Stimulated activated CD8-positive, alpha-beta memory T cell treated with anti-CD3 and anti-CD28 coated beads, Interleukin-7, amount 100 ng/mL, for 24 hours (primary cell): ENCODE data around the gene MAP3K12.
A peak's percentile ranks its signal among the peaks of the same experiment; 100 is the strongest.
"Not testable (repeated sequence)": the region's sequence is repeated elsewhere in the genome, so short reads cannot be mapped to it uniquely, and the experiment has no call there.

Experiments used
- DNase-seq: peaks from one replicate; pipeline ENCODE4 v3.0.0-alpha.2; 2020; ENCODE audit warnings: low read depth

MAP3K12 gene

GRCh38 chr12:53499266-53500141, at the start of gene MAP3K12:
Gene MAP3K12, minus strand, starts transcription at chr12:53499458. Its CDS starts 12,067 bp downstream, at chr12:53487391.
- peak; percentile 29 for DNase-seq

GRCh38 chr12:53548354-53548753, 49.1 kb upstream of the MAP3K12 start:
- DNase-seq, result not testable (repeated sequence)

- DNase-seq, result peak; percentile 4
Measured at GRCh38 chr12:53543539-53543938, 44.3 kb upstream of the MAP3K12 start.

GRCh38 chr12:53539526-53539925, 40.3 kb upstream of the MAP3K12 start:
- DNase-seq, result no peak

GRCh38 chr12:53538209-53538689, 39.0 kb upstream of the MAP3K12 start:
- no peak for DNase-seq

- no peak for DNase-seq
Measured at GRCh38 chr12:53536962-53537361, 37.7 kb upstream of the MAP3K12 start.

GRCh38 chr12:53533471-53533870, 34.2 kb upstream of the MAP3K12 start:
- DNase-seq, result no peak

- no peak for DNase-seq
Measured at GRCh38 chr12:53532524-53533445, 33.5 kb upstream of the MAP3K12 start.

GRCh38 chr12:53532021-53532420, 32.8 kb upstream of the MAP3K12 start:
- DNase-seq, result no peak

- no peak for DNase-seq
Measured at GRCh38 chr12:53530920-53531319, 31.7 kb upstream of the MAP3K12 start.

- DNase-seq, result no peak
Measured at GRCh38 chr12:53530061-53530460, 30.8 kb upstream of the MAP3K12 start.

- no peak for DNase-seq
Measured at GRCh38 chr12:53524476-53524875, 25.2 kb upstream of the MAP3K12 start.

- no peak for DNase-seq
Measured at GRCh38 chr12:53523131-53523530, 23.9 kb upstream of the MAP3K12 start.

GRCh38 chr12:53518381-53518780, 19.1 kb upstream of the MAP3K12 start:
- DNase-seq, result no peak

- no peak for DNase-seq
Measured at GRCh38 chr12:53516758-53517455, 17.6 kb upstream of the MAP3K12 start.

GRCh38 chr12:53515291-53515680, 16.0 kb upstream of the MAP3K12 start:
- DNase-seq, result no peak

GRCh38 chr12:53514628-53515290, 15.5 kb upstream of the MAP3K12 start:
- no peak for DNase-seq

- no peak for DNase-seq
Measured at GRCh38 chr12:53513712-53514410, 14.6 kb upstream of the MAP3K12 start.

- DNase-seq, result no peak
Measured at GRCh38 chr12:53510181-53510812, 11.0 kb upstream of the MAP3K12 start.

GRCh38 chr12:53508534-53509170, 9.4 kb upstream of the MAP3K12 start:
- DNase-seq, result peak; percentile 78
